Endothelial cell of umbilical vein (primary cell): Measurements from ENCODE around the gene IFIT1B. TPM values are rescaled to one million over a fixed set of nuclear protein-coding genes. Genes with fewer than 3 reads are reported as not detected.

ENCODE experiments used
- BruUV-seq: library from RNA; stranded (reverse); fragments of 400-500 nt; replicated peaks from 2 replicates; lab custom pipeline; 2021; lab: Mats Ljungman, UMichigan
- CTCF ChIA-PET: fragments of 300-600, 350-600 bp; sonication (Branson Sonifier 250); formaldehyde crosslinking; loops from one replicate; lab custom pipeline; 2021; ENCODE audit warnings: antibody characterized with exemption, inconsistent platforms; lab: Charles Lee
- POLR2A ChIA-PET: fragments of 300-600, 350-600 bp; sonication (Branson Sonifier 250); formaldehyde crosslinking; loops from one replicate; lab custom pipeline; 2021; ENCODE audit warnings: antibody characterized with exemption, inconsistent platforms; lab: Charles Lee
- DNase-seq: peaks from one replicate; pipeline ENCODE4 v3.0.0-alpha.2; 2011; ENCODE audit warnings: low read depth, low spot score
- FAIRE-seq: peaks from 2 replicates; lab custom pipeline; 2011; peaks lifted over from hg19 to GRCh38; lab: Jason Lieb, UNC
- H2AFZ ChIP-seq: 2 replicates; pipeline ENCODE4 v1.6.0; 2012; ENCODE audit warnings: low read depth, low read length, control low read depth, inconsistent platforms
- H3K27ac ChIP-seq: 2 replicates; pipeline ENCODE4 v1.5.1; 2011; ENCODE audit warnings: low read depth, mild to moderate bottlenecking, control low read depth, low read length, moderate library complexity; ENCODE audit not compliant: insufficient read depth
- H3K27me3 ChIP-seq, 2 experiments: 2 replicates each; pipeline versions ENCODE4 v1.6.0 to v1.6.1; 2011; ENCODE audit warnings: low read length in 2 of 2, mixed read lengths in 1 of 2; ENCODE audit not compliant: control insufficient read depth in 2 of 2, insufficient read depth in 2 of 2
- H3K36me3 ChIP-seq, 2 experiments: 2 replicates in 1 of 2; 3 replicates in 1 of 2; pipeline ENCODE4 v1.5.1; 2011; ENCODE audit warnings: low read length in 2 of 2, mild to moderate bottlenecking in 1 of 2, moderate library complexity in 1 of 2; ENCODE audit not compliant: control insufficient read depth in 2 of 2, insufficient read depth in 2 of 2; ENCODE audit errors: extremely low read depth in 1 of 2
- H3K4me1 ChIP-seq: 3 replicates; pipeline ENCODE4 v1.5.1; 2011; ENCODE audit warnings: mild to moderate bottlenecking, low read length; ENCODE audit not compliant: control insufficient read depth, insufficient read depth; ENCODE audit errors: extremely low read depth
- H3K4me2 ChIP-seq: 2 replicates; pipeline ENCODE4 v1.6.1; 2011; ENCODE audit warnings: low read length, control low read depth, mixed read lengths; ENCODE audit not compliant: insufficient read depth
- H3K4me3 ChIP-seq, 3 experiments: fragments of 200-600 bp in 1 of 3; sonication (generic), shearing (Covaris generic) in 1 of 3; replicated peaks in 1 of 3; 2 replicates each; pipeline ENCODE4 v1.5.1; 2011 to 2016; ENCODE audit warnings: control low read depth in 3 of 3, low read length in 3 of 3, mild to moderate bottlenecking in 2 of 3, inconsistent platforms in 1 of 3, low read depth in 1 of 3, moderate library complexity in 1 of 3; ENCODE audit not compliant: insufficient read depth in 1 of 3
- H3K79me2 ChIP-seq: 2 replicates; pipeline ENCODE4 v1.6.0; 2012; ENCODE audit warnings: low read length, inconsistent platforms; ENCODE audit not compliant: control insufficient read depth, insufficient read depth
- H3K9ac ChIP-seq: replicated peaks from 2 replicates; pipeline ENCODE3; 2011; ENCODE audit warnings: low read length, control low read depth; ENCODE audit not compliant: insufficient read depth; ENCODE audit errors: extremely low read depth
- H3K9me1 ChIP-seq: replicated peaks from 3 replicates; pipeline ENCODE4 v1.6.0; 2011; ENCODE audit warnings: mild to moderate bottlenecking, low read length; ENCODE audit not compliant: control insufficient read depth, insufficient read depth; ENCODE audit errors: extremely low read depth
- H3K9me3 ChIP-seq: replicated peaks from 2 replicates; pipeline ENCODE4 v1.5.1; 2012; ENCODE audit warnings: low read length, inconsistent platforms; ENCODE audit not compliant: control insufficient read depth, insufficient read depth
- H4K20me1 ChIP-seq: replicated peaks from 2 replicates; pipeline ENCODE3; 2011; ENCODE audit warnings: mild to moderate bottlenecking, low read length; ENCODE audit not compliant: control insufficient read depth, insufficient read depth; ENCODE audit errors: extremely low read depth
- EZH2 ChIP-seq: IDR thresholded peaks from 2 replicates; pipeline ENCODE4 v1.6.1; 2012; ENCODE audit warnings: borderline replicate concordance, low read depth, mild to moderate bottlenecking, moderate library complexity, low read length, inconsistent platforms; ENCODE audit not compliant: severe bottlenecking
- FOS ChIP-seq: IDR thresholded peaks from 2 replicates; pipeline ENCODE4 v1.6.1; 2011; ENCODE audit warnings: mild to moderate bottlenecking, low read length, moderate library complexity, borderline replicate concordance; ENCODE audit not compliant: insufficient read depth
- GATA2 ChIP-seq: IDR thresholded peaks from 2 replicates; pipeline ENCODE4 v1.7.0; 2011; ENCODE audit warnings: low read depth, mild to moderate bottlenecking, moderate library complexity, mixed read lengths, low read length; ENCODE audit not compliant: insufficient read length, insufficient read depth
- JUN ChIP-seq: IDR thresholded peaks from 2 replicates; pipeline ENCODE4 v1.6.1; 2011; ENCODE audit warnings: borderline replicate concordance, low read depth; ENCODE audit not compliant: insufficient read length, insufficient read depth
- POLR2AphosphoS5 ChIP-seq: IDR thresholded peaks from 2 replicates; pipeline ENCODE4 v1.6.1; 2012; ENCODE audit warnings: low read depth, mild to moderate bottlenecking, control low read depth, low read length, moderate library complexity; ENCODE audit not compliant: insufficient read depth
- dilution Hi-C: fragments of 300-500 bp; cut with MboI; formaldehyde crosslinking; loops from one replicate; pipeline ENCODE4 v1.15.0; 2019; ENCODE audit warnings: low sequenced_read_pairs; ENCODE audit not compliant: extremely low pct_ligation_motif_present
- intact Hi-C: fragments of 100-400 bp; cut with micrococcal nuclease; formaldehyde crosslinking; loops from one replicate; pipeline ENCODE4 v1.10.0; 2022
- polyA plus RNA-seq, 4 experiments: library from polyadenylated mRNA; depleted of rRNA in 3 of 4; stranded (reverse) in 3 of 4; unstranded in 1 of 4; fragments of >200 nt; gene quantifications; 2 replicates each; pipeline versions ENCODE4 v1.2.1 to v1.2.3, GENCODE V29; 2011 to 2012; ENCODE audit warnings: missing spikeins in 1 of 4
- total RNA-seq: library from RNA; stranded (reverse); gene quantifications from 2 replicates; pipeline ENCODE4 v1.2.3, GENCODE V29; 2021
- TF ChIP-seq, protein P1 (sequence below), 2 donors: IDR thresholded peaks; 1 replicate in 1 of 2; 2 replicates in 1 of 2; pipeline ENCODE4 v1.5.1; 2011; ENCODE audit warnings: low read length in 2 of 2, mild to moderate bottlenecking in 2 of 2, moderate library complexity in 2 of 2, control low read depth in 1 of 2, inconsistent platforms in 1 of 2, low read depth in 1 of 2; ENCODE audit not compliant: insufficient read depth in 1 of 2; ENCODE audit errors: extremely low read depth in 1 of 2
- TF ChIP-seq, protein P2 (sequence below): IDR thresholded peaks from 2 replicates; pipeline ENCODE4 v1.6.1; 2011; ENCODE audit not compliant: insufficient read depth, insufficient read length

Gene IFIT1B
- total and polyA plus RNA-seq, 2 donors (not counting 3 experiments of a cell fraction or from before 2014, with no cell fraction given), result not detected

DNA sequence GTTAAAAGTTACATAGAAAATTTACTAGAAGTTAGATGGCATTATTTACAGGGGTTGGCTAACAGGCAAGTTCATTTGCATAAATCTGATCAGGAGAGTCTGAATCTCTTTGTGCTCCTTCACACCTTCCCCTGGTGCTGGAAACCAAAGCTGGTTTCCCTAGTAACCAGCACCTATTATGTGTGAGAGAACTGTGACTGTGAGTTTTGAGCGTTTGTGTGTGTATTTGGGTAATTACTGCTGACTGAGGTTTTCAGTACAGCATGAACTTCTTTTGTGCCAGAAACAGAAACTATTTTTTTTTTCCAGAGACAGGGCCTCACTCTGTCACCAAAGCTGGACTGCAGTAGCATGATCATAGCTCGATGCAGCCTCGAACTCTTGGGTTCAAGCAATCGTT lies 10.3 kb upstream of the IFIT1B start:
- Histone ChIP-seq H3K27ac (no peak overlapping the region), H3K4me1 (no peaks in the 10 kb centered on the region), H3K4me2 (no peak overlapping the region), H3K9me1 (no peaks in the 10 kb centered on the region), H4K20me1 (no peaks in the 10 kb centered on the region), H3K36me3 (no peaks in the 10 kb centered on the region), H3K27me3 (peaks cover 9 to 15% of the 10 kb centered on the region in 2 experiments), H3K79me2 (no peaks in the 10 kb centered on the region), H3K9me3 (no peaks in the 10 kb centered on the region), H3K4me3 (no peak overlapping the region), H3K9ac (no peak overlapping the region), H2AFZ (no peak overlapping the region)
- no peak for DNase-seq
- FAIRE-seq, result no peak
- intact Hi-C loops, result no loop called here
- ChIA-PET CTCF (interaction anchor here (0.7 to 2.9 kb wide), 3 partner anchors 11 to 150 kb away, joined by 4 to 31 read pairs (median 11); partner anchors contain the start of gene IFIT1B), POLR2A (no interaction called here)
- no TSS peak for BruUV-seq
- TF ChIP-seq JUN, result no peak
- TF ChIP-seq GATA2, result no peak
- TF ChIP-seq FOS, result no peak
- TF ChIP-seq, protein P1, sequence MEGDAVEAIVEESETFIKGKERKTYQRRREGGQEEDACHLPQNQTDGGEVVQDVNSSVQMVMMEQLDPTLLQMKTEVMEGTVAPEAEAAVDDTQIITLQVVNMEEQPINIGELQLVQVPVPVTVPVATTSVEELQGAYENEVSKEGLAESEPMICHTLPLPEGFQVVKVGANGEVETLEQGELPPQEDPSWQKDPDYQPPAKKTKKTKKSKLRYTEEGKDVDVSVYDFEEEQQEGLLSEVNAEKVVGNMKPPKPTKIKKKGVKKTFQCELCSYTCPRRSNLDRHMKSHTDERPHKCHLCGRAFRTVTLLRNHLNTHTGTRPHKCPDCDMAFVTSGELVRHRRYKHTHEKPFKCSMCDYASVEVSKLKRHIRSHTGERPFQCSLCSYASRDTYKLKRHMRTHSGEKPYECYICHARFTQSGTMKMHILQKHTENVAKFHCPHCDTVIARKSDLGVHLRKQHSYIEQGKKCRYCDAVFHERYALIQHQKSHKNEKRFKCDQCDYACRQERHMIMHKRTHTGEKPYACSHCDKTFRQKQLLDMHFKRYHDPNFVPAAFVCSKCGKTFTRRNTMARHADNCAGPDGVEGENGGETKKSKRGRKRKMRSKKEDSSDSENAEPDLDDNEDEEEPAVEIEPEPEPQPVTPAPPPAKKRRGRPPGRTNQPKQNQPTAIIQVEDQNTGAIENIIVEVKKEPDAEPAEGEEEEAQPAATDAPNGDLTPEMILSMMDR (IDR thresholded peaks at IDR 0.05; ENCODE audit: extremely low read depth in 1 of 2, insufficient read depth in 1 of 2, low read depth in 1 of 2, low read length in 2 of 2), result no peak
- no peak for TF ChIP-seq EZH2
- TF ChIP-seq, protein P2, sequence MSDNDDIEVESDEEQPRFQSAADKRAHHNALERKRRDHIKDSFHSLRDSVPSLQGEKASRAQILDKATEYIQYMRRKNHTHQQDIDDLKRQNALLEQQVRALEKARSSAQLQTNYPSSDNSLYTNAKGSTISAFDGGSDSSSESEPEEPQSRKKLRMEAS, result no peak
- no peak for TF ChIP-seq POLR2AphosphoS5
- dilution Hi-C loops, result no loop called here
